Gastroesophageal sphincter (tissue), 3 donors: Measurements from ENCODE around the gene TTC23.

Experiments used
- CTCF ChIP-seq, 4 experiments: fragments of 200-600 bp in 2 of 4; fragments of 450-650 bp in 2 of 4; sonication (generic) in 1 of 4; IDR thresholded peaks; one replicate each; pipeline ENCODE4 v1.5.1; 2017 to 2019; ENCODE audit warnings: antibody characterized with exemption in 4 of 4, mild to moderate bottlenecking in 2 of 4, moderate library complexity in 2 of 4
- EP300 ChIP-seq: sonication (generic); formaldehyde crosslinking; IDR thresholded peaks from one replicate; pipeline ENCODE4 v1.6.1; 2017; ENCODE audit warnings: antibody characterized with exemption, mild to moderate bottlenecking
- POLR2A ChIP-seq, 2 donors: fragments of 450-650 bp; IDR thresholded peaks; one replicate each; pipeline ENCODE4 v1.6.1; 2017; ENCODE audit warnings: antibody characterized with exemption in 2 of 2, mild to moderate bottlenecking in 2 of 2, moderate library complexity in 1 of 2
- POLR2AphosphoS5 ChIP-seq: sonication (generic); formaldehyde crosslinking; IDR thresholded peaks from one replicate; pipeline ENCODE4 v1.6.1; 2017; ENCODE audit warnings: antibody characterized with exemption

GRCh38 chr15:99135194-99135593 lies 114.2 kb downstream of the TTC23 start:
- peak in 2 of 4 experiments; percentile 15 to 17 for TF ChIP-seq CTCF (IDR thresholded peaks at IDR 0.05)
- peak; percentile 24 for TF ChIP-seq POLR2AphosphoS5
- TF ChIP-seq POLR2A (IDR thresholded peaks at IDR 0.05) = no peak
- no peak for TF ChIP-seq EP300
